HepG2 (cell line): ENCODE results near the gene CCDC34. TPM values are rescaled to one million over a fixed set of nuclear protein-coding genes. Genes with fewer than 3 reads are reported as not detected.

Experiments
- FOSL2 ChIP-seq: sonication (generic); formaldehyde crosslinking; IDR thresholded peaks from 2 replicates; pipeline ENCODE4 v1.4.0; 2020; ENCODE audit warnings: missing genetic modification reagents
- FOXA1 ChIP-seq, 2 experiments: fragments of 450-650 bp in 1 of 2; sonication (generic) in 1 of 2; formaldehyde crosslinking in 1 of 2; IDR thresholded peaks; 2 replicates each; pipeline versions ENCODE4 v1.4.0 to v1.6.1; 2016 to 2020; ENCODE audit warnings: missing genetic modification reagents in 1 of 2
- KAT8 ChIP-seq: IDR thresholded peaks from 2 replicates; pipeline ENCODE4 v1.6.1; 2016; ENCODE audit warnings: missing genetic modification reagents, missing compliant biosample characterization
- KLF15 ChIP-seq: sonication (generic); formaldehyde crosslinking; IDR thresholded peaks from 2 replicates; pipeline ENCODE4 v1.8.1; 2023; ENCODE audit warnings: borderline replicate concordance, mild to moderate bottlenecking, inconsistent platforms, missing genetic modification reagents, mixed read lengths
- KLF16 ChIP-seq, 2 experiments: sonication (generic) in 1 of 2; formaldehyde crosslinking in 1 of 2; IDR thresholded peaks; 2 replicates each; pipeline versions ENCODE4 v1.6.1 to v1.8.0; 2016 to 2023; ENCODE audit warnings: missing genetic modification reagents in 2 of 2, missing compliant biosample characterization in 1 of 2
- NR2F6 ChIP-seq, 2 experiments: IDR thresholded peaks; 2 replicates each; pipeline ENCODE4 v1.6.1; 2016; ENCODE audit warnings: antibody characterized with exemption in 1 of 2, mild to moderate bottlenecking in 1 of 2
- RXRA ChIP-seq: sonication (generic); formaldehyde crosslinking; IDR thresholded peaks from 2 replicates; pipeline ENCODE4 v1.5.1; 2020; ENCODE audit warnings: missing genetic modification reagents
- SRSF4 ChIP-seq: fragments of 200-400 bp; formaldehyde crosslinking; IDR thresholded peaks from one replicate; pipeline ENCODE4 v1.6.1; 2018; ENCODE audit warnings: mild to moderate bottlenecking, low read depth, low read length, moderate library complexity; ENCODE audit not compliant: poor library complexity, severe bottlenecking
- ZBTB20 ChIP-seq: sonication (generic); formaldehyde crosslinking; IDR thresholded peaks from 2 replicates; pipeline ENCODE4 v1.8.1; 2023; ENCODE audit warnings: missing genetic modification reagents, low read depth, mild to moderate bottlenecking, borderline replicate concordance
- ZNF607 ChIP-seq: sonication (generic); formaldehyde crosslinking; IDR thresholded peaks from 2 replicates; pipeline ENCODE4 v1.5.1; 2020; ENCODE audit warnings: missing genetic modification reagents, mild to moderate bottlenecking, borderline replicate concordance
- polyA plus RNA-seq, 8 experiments: library from polyadenylated mRNA; depleted of rRNA in 3 of 8; stranded (reverse) in 7 of 8; unstranded in 1 of 8; fragments of >200 nt; fragmentation: Illumina TruSeq in 4 of 8; extraction: Trizol in 4 of 8; gene quantifications; 2 replicates each; pipeline versions ENCODE4 v1.2.1 to v1.2.3, GENCODE V29; 2011 to 2016; ENCODE audit warnings: low read depth in 4 of 8, missing spikeins in 1 of 8, mixed read lengths in 1 of 8; ENCODE audit not compliant: insufficient read depth in 1 of 8
- total RNA-seq, 5 experiments: library from RNA; depleted of rRNA; stranded (reverse); fragments of >200 nt; fragmentation: Illumina TruSeq; extraction: Trizol; gene quantifications; 2 replicates each; pipeline ENCODE4 v1.2.3, GENCODE V29; 2016; ENCODE audit warnings: low read depth in 1 of 5
- TF ChIP-seq, protein P1 (sequence below): IDR thresholded peaks from 2 replicates; pipeline ENCODE4 v1.6.1; 2016; ENCODE audit warnings: low read depth, missing genetic modification reagents, missing compliant biosample characterization
- TF ChIP-seq, protein P2 (sequence below): sonication (generic); formaldehyde crosslinking; IDR thresholded peaks from 2 replicates; pipeline ENCODE4 v1.4.0; 2020; ENCODE audit warnings: missing genetic modification reagents
- TF ChIP-seq, protein P3 (sequence below), 2 experiments: fragments of 450-650 bp in 1 of 2; sonication (generic) in 1 of 2; formaldehyde crosslinking; IDR thresholded peaks; 2 replicates each; pipeline versions ENCODE4 v1.5.0 to v1.8.0; 2020 to 2022; ENCODE audit warnings: mild to moderate bottlenecking in 1 of 2, missing genetic modification reagents in 1 of 2
- TF ChIP-seq, protein P4 (sequence below): sonication (generic); formaldehyde crosslinking; IDR thresholded peaks from 2 replicates; pipeline ENCODE4 v1.4.0; 2020; ENCODE audit warnings: missing genetic modification reagents, borderline replicate concordance

The CCDC34 gene
- total and polyA plus RNA-seq, 2 of the 13 experiments (the other 11 are each of a cell fraction or from before 2014, with no cell fraction given) = 7.6 to 34.3 TPM

DNA sequence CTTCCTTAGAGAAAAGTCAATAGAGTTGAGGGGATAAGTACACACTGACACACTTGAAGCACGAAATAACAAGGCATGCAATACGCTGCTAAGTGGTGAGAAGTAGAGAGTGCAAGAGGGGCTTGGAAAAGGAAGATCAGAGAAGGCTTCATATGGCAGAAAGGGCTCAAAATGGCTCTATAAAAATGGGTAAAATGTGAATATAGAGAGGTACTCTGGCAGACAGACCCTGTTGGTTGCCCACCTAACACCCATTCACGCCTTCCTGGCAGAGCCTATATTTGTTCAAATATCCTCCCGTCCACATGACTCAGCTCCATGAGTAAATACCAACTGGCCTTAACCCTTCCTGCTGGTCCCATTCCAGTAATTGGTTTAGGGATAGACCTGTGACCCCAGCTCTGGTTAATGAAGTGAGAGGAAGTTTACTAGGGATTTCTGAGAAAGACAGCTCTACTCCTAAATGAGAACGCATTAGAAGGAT is 38.9 kb upstream of the CCDC34 start (continued):
- TF ChIP-seq, protein P1, sequence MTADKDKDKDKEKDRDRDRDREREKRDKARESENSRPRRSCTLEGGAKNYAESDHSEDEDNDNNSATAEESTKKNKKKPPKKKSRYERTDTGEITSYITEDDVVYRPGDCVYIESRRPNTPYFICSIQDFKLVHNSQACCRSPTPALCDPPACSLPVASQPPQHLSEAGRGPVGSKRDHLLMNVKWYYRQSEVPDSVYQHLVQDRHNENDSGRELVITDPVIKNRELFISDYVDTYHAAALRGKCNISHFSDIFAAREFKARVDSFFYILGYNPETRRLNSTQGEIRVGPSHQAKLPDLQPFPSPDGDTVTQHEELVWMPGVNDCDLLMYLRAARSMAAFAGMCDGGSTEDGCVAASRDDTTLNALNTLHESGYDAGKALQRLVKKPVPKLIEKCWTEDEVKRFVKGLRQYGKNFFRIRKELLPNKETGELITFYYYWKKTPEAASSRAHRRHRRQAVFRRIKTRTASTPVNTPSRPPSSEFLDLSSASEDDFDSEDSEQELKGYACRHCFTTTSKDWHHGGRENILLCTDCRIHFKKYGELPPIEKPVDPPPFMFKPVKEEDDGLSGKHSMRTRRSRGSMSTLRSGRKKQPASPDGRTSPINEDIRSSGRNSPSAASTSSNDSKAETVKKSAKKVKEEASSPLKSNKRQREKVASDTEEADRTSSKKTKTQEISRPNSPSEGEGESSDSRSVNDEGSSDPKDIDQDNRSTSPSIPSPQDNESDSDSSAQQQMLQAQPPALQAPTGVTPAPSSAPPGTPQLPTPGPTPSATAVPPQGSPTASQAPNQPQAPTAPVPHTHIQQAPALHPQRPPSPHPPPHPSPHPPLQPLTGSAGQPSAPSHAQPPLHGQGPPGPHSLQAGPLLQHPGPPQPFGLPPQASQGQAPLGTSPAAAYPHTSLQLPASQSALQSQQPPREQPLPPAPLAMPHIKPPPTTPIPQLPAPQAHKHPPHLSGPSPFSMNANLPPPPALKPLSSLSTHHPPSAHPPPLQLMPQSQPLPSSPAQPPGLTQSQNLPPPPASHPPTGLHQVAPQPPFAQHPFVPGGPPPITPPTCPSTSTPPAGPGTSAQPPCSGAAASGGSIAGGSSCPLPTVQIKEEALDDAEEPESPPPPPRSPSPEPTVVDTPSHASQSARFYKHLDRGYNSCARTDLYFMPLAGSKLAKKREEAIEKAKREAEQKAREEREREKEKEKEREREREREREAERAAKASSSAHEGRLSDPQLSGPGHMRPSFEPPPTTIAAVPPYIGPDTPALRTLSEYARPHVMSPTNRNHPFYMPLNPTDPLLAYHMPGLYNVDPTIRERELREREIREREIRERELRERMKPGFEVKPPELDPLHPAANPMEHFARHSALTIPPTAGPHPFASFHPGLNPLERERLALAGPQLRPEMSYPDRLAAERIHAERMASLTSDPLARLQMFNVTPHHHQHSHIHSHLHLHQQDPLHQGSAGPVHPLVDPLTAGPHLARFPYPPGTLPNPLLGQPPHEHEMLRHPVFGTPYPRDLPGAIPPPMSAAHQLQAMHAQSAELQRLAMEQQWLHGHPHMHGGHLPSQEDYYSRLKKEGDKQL (CRISPR knock-in tag) = peak; percentile 69
- TF ChIP-seq SRSF4 = no peak
- TF ChIP-seq, protein P2, sequence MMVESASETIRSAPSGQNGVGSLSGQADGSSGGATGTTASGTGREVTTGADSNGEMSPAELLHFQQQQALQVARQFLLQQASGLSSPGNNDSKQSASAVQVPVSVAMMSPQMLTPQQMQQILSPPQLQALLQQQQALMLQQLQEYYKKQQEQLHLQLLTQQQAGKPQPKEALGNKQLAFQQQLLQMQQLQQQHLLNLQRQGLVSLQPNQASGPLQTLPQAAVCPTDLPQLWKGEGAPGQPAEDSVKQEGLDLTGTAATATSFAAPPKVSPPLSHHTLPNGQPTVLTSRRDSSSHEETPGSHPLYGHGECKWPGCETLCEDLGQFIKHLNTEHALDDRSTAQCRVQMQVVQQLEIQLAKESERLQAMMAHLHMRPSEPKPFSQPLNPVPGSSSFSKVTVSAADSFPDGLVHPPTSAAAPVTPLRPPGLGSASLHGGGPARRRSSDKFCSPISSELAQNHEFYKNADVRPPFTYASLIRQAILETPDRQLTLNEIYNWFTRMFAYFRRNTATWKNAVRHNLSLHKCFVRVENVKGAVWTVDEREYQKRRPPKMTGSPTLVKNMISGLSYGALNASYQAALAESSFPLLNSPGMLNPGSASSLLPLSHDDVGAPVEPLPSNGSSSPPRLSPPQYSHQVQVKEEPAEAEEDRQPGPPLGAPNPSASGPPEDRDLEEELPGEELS (CRISPR knock-in tag) = peak; percentile 85
- TF ChIP-seq ZBTB20 (CRISPR knock-in tag) = 0 out of 2 replicates have a peak, but pooled peaks have one; percentile 30
- TF ChIP-seq, protein P3, sequence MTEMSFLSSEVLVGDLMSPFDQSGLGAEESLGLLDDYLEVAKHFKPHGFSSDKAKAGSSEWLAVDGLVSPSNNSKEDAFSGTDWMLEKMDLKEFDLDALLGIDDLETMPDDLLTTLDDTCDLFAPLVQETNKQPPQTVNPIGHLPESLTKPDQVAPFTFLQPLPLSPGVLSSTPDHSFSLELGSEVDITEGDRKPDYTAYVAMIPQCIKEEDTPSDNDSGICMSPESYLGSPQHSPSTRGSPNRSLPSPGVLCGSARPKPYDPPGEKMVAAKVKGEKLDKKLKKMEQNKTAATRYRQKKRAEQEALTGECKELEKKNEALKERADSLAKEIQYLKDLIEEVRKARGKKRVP (CRISPR knock-in tag; IDR thresholded peaks at IDR 0.05) = peak in 1 of 2 experiments; percentile 53; a peak in 1 of 4 replicates
- no peak for TF ChIP-seq KLF15 (CRISPR knock-in tag)
- TF ChIP-seq KLF16 (CRISPR knock-in tag; IDR thresholded peaks at IDR 0.05) = peak in 1 of 2 experiments; percentile 51; a peak in 1 of 4 replicates
- TF ChIP-seq, protein P4, sequence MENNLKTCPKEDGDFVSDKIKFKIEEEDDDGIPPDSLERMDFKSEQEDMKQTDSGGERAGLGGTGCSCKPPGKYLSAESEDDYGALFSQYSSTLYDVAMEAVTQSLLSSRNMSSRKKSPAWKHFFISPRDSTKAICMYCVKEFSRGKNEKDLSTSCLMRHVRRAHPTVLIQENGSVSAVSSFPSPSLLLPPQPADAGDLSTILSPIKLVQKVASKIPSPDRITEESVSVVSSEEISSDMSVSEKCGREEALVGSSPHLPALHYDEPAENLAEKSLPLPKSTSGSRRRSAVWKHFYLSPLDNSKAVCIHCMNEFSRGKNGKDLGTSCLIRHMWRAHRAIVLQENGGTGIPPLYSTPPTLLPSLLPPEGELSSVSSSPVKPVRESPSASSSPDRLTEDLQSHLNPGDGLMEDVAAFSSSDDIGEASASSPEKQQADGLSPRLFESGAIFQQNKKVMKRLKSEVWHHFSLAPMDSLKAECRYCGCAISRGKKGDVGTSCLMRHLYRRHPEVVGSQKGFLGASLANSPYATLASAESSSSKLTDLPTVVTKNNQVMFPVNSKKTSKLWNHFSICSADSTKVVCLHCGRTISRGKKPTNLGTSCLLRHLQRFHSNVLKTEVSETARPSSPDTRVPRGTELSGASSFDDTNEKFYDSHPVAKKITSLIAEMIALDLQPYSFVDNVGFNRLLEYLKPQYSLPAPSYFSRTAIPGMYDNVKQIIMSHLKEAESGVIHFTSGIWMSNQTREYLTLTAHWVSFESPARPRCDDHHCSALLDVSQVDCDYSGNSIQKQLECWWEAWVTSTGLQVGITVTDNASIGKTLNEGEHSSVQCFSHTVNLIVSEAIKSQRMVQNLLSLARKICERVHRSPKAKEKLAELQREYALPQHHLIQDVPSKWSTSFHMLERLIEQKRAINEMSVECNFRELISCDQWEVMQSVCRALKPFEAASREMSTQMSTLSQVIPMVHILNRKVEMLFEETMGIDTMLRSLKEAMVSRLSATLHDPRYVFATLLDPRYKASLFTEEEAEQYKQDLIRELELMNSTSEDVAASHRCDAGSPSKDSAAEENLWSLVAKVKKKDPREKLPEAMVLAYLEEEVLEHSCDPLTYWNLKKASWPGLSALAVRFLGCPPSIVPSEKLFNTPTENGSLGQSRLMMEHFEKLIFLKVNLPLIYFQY (CRISPR knock-in tag) = peak; percentile 24; the same call in 1 of the 2 replicates
- TF ChIP-seq NR2F6 (IDR thresholded peaks at IDR 0.05) = peak; percentile 93
- TF ChIP-seq NR2F6 (CRISPR knock-in tag; IDR thresholded peaks at IDR 0.05) = peak; percentile 91
- no peak for TF ChIP-seq ZNF607 (CRISPR knock-in tag)
- peak; percentile 98 for TF ChIP-seq FOSL2
- TF ChIP-seq RXRA (CRISPR knock-in tag) = peak; percentile 83; the same call in 1 of the 2 replicates
- TF ChIP-seq KAT8 = peak; percentile 83
- peak; percentile 79 for TF ChIP-seq FOXA1 (IDR thresholded peaks at IDR 0.05)
- TF ChIP-seq FOXA1 (CRISPR knock-in tag; IDR thresholded peaks at IDR 0.05) = peak; percentile 81
